Epithelial cell of prostate (primary cell): ENCODE data around the gene FBN3.

ENCODE experiments used
- DNase-seq: peaks from one replicate; pipeline ENCODE4 v3.0.0-alpha.2; 2011; ENCODE audit warnings: low read depth, low spot score
- H3K27ac ChIP-seq: fragments of 450-650 bp; 2 replicates; pipeline ENCODE4 v1.5.1; 2017; ENCODE audit warnings: mild to moderate bottlenecking

Gene FBN3

DNA sequence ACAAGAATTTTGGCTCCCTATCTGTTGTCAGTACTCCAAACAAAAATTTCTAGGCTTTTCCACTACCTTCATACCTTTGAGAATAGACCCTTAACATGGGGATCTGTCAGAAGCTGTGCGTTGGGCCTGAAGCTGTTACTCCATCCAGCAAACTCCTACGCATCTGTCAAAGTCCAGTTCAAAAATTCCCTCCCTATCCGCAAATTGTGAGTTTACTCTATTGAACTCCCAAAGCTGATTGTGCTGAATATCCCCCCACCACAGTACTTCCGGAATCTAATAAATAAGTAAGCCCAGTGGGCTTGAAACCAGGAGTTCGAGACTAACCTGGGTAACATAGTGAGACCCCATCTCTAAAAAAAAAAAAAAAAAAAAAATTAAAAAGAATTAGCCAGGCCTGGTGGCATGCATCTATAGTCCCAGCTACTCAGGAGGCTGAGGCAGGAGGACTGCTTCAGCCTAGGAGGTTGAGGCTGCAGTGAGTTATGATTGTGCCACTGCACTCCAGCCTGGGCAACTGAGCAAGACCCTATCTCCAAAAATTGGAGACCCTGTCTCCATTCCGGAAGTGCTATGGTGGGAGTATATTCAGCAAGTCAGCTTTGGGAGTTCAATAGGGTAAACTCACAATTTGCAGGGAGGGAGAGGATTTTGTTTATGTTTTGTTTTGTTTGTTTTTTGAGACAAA, 930 bp upstream of the FBN3 start:
- DNase-seq, result no peak
- H3K27ac ChIP-seq, result no peak overlapping the region

DNA sequence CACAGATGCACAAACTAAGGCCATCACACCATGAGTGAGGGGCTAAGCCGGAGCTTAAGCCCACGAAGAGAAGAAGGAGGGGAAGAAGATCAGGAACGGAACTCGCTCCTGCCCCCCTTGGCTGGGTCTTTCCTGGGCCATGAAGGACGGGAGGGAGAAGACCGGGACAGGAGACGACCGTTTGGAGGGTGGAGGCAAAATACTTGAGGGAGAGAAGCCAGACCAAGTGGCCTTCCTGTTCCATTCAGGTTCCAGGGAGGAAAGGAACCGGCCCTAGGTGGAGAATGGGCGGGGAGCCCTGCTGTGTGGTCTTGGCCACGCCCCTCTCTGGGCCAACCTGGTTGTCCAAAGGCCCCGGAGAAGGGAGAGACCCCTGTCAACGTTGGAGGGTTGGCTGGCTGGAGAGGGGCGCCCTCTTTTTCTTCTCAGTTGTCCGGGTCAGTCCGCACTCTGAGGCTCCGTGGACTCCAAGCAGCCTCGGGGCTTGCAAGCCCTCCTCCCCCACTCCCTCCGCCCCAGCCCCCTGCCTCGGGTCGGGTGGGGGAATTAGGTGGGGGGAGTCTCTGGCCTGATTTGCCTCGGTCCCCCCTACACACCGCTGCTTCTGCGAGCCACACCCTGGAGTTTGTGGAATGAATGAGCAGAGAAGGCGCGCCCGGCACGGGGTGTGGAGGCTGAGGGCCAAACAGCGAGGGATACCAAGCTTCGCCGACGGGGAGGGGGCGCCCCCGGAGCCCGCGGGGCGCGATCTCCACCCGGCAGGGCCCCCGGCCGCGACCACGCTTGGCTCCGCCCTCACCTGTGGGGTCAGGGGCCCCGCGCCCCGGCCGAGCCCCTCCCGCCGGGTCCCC, 757 bp downstream of the FBN3 start:
- H3K27ac ChIP-seq, result no peak overlapping the region
- DNase-seq, result no peak

- no peak for DNase-seq
- no peak overlapping the region for H3K27ac ChIP-seq
Observed at GRCh38 chr19:8148088-8148409, 1.3 kb downstream of the FBN3 start.

DNA sequence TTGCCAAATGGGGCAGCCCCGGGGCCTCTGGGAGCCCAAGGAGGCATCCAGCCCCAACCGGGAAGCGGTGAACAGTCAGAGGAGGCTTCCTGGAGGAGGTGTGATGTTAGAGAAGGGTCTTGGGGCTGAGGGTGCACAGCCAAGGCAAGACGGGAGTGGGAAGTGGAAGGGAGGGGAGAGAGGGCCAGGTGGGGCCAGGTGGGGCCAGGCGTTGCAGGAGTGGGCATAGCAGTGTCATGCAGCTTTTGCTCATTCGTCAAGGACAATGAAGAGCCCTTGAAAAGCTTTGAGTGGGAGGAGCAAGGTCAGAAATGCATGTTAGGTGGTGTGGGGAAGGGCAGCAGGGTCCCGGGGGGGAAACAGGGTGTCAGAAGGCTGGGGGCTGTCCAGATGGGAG, 1.8 kb downstream of the FBN3 start:
- DNase-seq, result no peak
- no peak overlapping the region for H3K27ac ChIP-seq

- no peak for DNase-seq
Observed at GRCh38 chr19:8146877-8147581, 2.4 kb downstream of the FBN3 start.

DNA sequence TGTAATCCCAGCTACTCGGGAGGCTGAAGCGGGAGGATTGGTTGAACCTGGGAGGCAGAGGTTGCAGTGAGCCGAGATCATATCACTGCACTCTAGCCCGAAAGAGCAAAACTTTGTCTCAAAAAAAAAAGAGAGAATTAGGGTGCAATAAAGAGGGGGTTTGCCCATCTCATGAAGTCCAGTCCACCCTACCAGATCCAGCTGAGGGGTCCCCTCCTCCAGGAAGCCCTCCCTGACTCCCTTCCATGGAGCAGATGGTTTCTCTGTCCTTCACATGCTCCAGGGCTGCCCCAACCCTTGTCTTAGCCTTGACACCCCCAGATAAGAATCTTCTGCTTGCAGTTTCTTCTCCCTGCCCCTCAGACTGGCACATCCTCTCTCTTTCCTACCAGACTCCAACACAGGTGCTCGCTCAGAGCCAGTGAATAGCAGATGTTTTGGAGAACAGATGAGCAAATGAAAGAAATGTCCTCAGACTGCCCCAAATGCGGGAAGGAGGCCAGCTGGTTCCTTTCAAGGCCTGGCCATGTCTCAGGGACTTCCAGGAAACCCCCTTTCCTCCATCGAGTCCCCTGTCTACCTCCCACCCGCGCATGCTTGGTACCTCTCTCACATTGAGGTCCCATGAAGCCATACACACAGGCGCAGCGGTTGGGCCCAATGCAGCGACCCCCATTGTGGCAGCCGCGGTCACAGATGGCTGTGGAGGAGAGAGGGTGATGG, 5.0 kb downstream of the FBN3 start:
- DNase-seq, result no peak
- no peak overlapping the region for H3K27ac ChIP-seq

More at GRCh38 chr19:8146877-8147581, 2.4 kb downstream of the FBN3 start:
- no peak overlapping the region for H3K27ac ChIP-seq

DNA sequence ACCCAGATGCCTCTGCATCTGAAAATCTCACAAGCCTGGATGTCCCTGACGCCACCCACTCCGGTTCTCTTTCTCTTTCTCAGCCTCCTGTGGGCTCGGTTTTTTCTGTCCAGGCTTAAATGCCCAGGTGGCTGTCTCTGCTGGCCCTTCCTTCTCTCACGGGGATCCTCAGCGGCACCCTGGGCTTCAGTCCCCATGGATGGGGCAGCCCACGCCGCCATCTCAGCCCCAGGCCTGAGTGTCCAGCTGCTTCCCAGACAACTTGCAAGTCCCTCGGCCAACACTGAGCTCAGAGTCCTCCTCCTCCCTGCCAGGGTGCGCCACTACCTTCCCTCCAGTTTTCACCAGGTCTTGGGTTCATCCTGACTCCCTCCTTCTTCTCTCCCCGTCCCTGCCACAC, 6.4 kb downstream of the FBN3 start:
- DNase-seq, result no peak
- no peak overlapping the region for H3K27ac ChIP-seq

DNA sequence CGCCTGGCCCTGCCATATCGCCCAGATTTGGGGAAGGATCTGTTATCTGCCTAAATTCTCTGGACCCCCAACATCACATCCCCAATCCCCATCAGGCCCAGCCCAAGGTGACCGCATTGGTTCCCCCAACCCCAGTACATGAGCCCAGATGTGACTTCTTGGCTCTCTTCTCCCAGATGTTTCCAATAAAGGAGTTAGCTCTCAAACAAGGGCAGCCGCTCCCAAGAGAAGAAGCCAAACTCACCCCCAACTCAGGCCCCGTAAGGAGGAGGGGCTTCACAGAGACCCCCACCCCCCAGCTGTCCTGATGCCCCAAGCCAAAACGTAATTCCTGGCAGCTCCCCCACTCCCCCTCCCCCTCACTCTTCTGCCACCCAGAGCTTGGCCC, 6.9 kb downstream of the FBN3 start:
- no peak for DNase-seq
- no peak overlapping the region for H3K27ac ChIP-seq

GRCh38 chr19:8141726-8142512, 7.5 kb downstream of the FBN3 start:
- no peak overlapping the region for H3K27ac ChIP-seq
- no peak for DNase-seq

DNA sequence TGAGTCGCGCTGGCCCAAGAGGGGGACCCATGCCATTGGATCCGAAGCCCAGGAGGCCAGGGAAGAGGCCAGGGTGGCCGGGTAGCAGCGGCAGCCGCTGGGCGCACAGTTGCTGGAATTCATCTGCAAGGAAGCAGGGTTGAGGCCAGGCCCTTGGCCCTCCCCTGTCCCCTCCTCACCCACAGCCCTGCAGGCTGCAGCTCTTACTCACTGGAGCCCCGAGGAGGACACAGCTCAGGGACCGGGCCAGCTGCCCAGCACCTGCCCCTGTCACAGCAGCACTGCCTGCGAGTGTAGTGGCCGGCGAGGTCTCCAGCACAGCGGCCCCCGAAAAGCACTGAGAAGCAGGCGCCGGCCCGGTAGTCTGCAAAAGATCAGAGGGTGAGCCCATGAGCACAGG, 11.2 kb downstream of the FBN3 start:
- DNase-seq, result no peak
- no peak overlapping the region for H3K27ac ChIP-seq

- DNase-seq, result no peak
- H3K27ac ChIP-seq, result no peak overlapping the region
Observed at GRCh38 chr19:8137425-8137824, 12.0 kb downstream of the FBN3 start.

- no peak overlapping the region for H3K27ac ChIP-seq
- no peak for DNase-seq
Observed at GRCh38 chr19:8135946-8136618, 13.3 kb downstream of the FBN3 start.

GRCh38 chr19:8132858-8133458, 16.4 kb downstream of the FBN3 start:
- no peak overlapping the region for H3K27ac ChIP-seq
- no peak for DNase-seq

- H3K27ac ChIP-seq, result no peak overlapping the region
- no peak for DNase-seq
Observed at GRCh38 chr19:8131517-8131916, 17.9 kb downstream of the FBN3 start.

- H3K27ac ChIP-seq, result no peak overlapping the region
- DNase-seq, result no peak
Observed at GRCh38 chr19:8129061-8129618, 20.3 kb downstream of the FBN3 start.

DNA sequence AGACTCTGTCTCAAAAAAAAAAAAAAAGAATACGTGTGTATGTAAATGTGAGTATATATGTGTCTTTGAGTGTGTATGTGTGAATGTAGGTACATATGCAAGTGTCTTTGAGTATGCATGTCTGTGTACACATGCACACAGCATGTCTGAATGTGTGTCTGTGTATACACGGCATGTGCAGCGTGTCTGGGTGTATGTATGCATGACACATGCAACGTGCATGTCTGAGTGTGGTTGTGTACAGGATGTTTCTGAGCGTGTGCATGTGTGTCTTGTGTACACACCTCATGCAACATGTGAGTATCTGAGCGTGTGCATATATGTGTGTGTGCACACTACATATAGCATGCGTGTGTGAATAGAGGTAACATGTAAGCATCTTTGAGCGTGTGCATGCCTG, 20.8 kb downstream of the FBN3 start:
- H3K27ac ChIP-seq, result no peak overlapping the region
- no peak for DNase-seq

- no peak for DNase-seq
- H3K27ac ChIP-seq, result no peak overlapping the region
Observed at GRCh38 chr19:8127311-8127710, 22.1 kb downstream of the FBN3 start.

DNA sequence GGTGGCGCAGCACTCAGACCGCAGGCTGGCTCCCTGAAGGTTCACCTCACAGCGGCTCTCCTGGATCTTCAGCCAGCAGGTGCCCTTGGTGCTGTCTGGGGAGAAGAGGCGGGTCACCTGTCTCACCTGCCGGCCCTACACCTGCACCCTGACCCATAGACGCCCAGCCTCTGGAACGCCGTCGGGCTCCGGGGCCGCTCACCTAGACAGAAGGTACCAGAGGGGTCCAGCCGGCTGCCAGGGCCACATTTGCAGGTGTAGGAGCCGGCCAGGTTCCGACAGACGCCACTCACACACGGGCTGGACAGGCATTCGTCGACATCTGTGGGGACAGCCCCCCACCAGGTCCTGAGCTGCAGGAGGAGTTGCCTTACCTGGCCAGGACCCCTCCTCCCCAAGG, 22.9 kb downstream of the FBN3 start:
- DNase-seq, result no peak
- H3K27ac ChIP-seq, result no peak overlapping the region

GRCh38 chr19:8126008-8126407, 23.4 kb downstream of the FBN3 start:
- DNase-seq, result no peak

More at GRCh38 chr19:8126008-8126407, 23.4 kb downstream of the FBN3 start:
- H3K27ac ChIP-seq, result no peak overlapping the region
